GM12892 (cell line): ENCODE results near the gene TPM2.

Experiments used
- POLR2A ChIP-seq: IDR thresholded peaks from 2 replicates; pipeline ENCODE4 v1.6.1; 2011; ENCODE audit warnings: low read depth, low read length, control low read depth
- POLR2AphosphoS5 ChIP-seq: IDR thresholded peaks from 2 replicates; pipeline ENCODE4 v1.6.1; 2011; ENCODE audit warnings: low read depth, low read length, control low read depth
- TAF1 ChIP-seq: IDR thresholded peaks from 2 replicates; pipeline ENCODE4 v1.6.1; 2011; ENCODE audit warnings: low read depth, mild to moderate bottlenecking, control low read depth, low read length, borderline replicate concordance

- TF ChIP-seq TAF1 (no peak), POLR2A (no peak), POLR2AphosphoS5 (no peak)
Measured at GRCh38 chr9:35688558-35689541, 875 bp downstream of the TPM2 start.
